PC-3 (cell line): ENCODE data around the gene FAF2.

Experiments
- CTCF ChIP-seq: fragments of 300-600 bp; sonication (generic); conservative IDR thresholded peaks from 2 replicates; pipeline ENCODE4 v1.5.1; 2017; ENCODE audit warnings: antibody characterized with exemption, low read depth, mild to moderate bottlenecking, low read length
- EZH2phosphoT487 ChIP-seq: fragments of 300-600 bp; sonication (generic); IDR thresholded peaks from 2 replicates; pipeline ENCODE4 v1.6.1; 2018; ENCODE audit warnings: mild to moderate bottlenecking, antibody characterized with exemption, low read length, borderline replicate concordance

DNA sequence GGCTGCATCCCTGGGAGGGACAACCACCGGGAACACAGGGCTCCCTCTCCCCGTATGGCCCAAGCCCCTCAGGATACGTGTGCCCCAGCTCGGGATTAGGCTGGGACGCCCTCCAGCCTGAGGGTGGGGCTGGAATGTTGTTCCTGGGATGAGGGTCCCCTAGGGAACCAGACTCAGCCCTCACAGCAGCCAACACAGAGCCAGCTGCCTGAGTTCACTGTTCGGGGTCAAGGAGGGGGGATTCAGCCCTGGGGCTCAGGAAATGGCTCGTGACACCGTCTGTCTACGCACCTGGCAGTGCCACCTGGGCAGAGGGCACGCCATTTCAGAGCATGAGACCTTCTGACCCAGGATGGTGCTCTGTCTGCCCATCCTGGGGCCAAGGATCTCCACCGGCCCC lies 80.1 kb downstream of the FAF2 start:
- TF ChIP-seq CTCF (no peak), EZH2phosphoT487 (no peak)
